ENCODE results near the gene PCNX3.

- TF ChIP-seq CTCF (IDR thresholded peaks at IDR 0.05) (no peak), POLR2A (IDR thresholded peaks at IDR 0.05) (no peak), POLR2AphosphoS5 (IDR thresholded peaks at IDR 0.05) (no peak)
Measured at GRCh38 chr11:65584106-65584505, 31.5 kb upstream of the PCNX3 start.
